GM19043 (cell line): Measurements from ENCODE around the gene TANGO6.

Source experiments
- ATAC-seq: cut with Tn5 transposase; IDR thresholded peaks from one replicate; pipeline ENCODE4 v1.9.1; 2021; ENCODE audit warnings: low read depth; ENCODE audit not compliant: unreplicated experiment

The TANGO6 gene

DNA sequence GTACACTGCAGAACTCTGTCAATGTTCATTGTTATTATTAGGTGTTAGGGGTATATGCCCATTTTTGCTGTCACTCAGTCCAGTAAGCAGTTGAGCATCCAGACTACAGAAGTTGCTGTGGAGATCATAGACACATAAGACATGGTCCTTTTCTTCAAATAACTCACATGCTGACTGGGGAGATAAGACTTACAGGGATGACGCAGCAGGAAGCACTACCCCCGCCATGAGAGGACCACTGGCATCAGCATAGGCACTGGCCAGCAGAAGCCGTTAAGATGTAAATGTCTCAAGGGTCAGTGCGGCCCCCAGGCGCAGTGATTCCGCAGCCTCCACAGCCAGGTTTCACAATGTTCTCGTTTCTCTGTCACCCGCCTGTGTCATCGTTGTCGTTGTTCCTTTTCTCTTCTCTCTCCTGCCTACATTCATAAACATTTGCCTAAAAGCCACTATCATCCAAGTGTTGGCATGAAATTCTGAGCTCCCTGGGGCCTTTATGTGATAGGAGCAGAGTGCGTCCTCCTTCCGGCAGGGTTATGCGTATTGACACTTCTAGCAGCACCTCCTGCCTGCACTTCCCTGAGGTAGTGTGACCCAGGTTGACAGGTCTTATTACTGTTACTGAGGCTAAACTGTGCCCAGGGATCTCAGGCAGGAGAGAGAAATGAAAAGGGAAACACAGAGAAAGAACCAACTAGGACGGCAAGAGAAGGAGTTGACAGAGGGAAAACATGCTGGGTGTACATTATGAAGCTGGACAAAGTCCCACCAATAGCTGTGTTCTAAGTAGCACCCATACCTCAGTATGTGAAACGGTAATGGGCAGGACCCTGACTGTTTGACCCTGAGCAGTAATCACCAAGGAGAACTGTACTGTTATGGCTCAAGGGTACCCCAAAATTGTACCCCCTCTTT, 17.9 kb downstream of the TANGO6 start:
- ATAC-seq, result no peak

DNA sequence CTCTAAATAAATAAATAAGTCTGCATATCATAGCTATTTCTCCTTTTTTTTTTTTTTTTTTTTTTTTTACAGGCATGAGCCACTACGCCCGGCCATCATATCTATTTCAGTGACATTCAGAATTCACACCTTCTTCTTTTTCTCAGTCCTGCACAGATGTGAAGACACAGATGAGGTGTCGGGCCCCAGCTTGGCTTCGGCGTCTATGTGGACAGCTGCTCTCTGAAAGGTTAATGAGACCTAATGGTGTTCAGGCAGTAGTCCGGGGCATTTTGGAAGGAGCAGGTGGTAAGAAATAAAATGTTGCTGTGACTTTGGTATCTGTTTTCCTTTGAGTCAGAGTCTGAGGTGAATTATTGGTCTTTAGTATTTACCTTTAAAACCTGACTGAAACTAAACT, 23.6 kb downstream of the TANGO6 start:
- ATAC-seq, result no peak

DNA sequence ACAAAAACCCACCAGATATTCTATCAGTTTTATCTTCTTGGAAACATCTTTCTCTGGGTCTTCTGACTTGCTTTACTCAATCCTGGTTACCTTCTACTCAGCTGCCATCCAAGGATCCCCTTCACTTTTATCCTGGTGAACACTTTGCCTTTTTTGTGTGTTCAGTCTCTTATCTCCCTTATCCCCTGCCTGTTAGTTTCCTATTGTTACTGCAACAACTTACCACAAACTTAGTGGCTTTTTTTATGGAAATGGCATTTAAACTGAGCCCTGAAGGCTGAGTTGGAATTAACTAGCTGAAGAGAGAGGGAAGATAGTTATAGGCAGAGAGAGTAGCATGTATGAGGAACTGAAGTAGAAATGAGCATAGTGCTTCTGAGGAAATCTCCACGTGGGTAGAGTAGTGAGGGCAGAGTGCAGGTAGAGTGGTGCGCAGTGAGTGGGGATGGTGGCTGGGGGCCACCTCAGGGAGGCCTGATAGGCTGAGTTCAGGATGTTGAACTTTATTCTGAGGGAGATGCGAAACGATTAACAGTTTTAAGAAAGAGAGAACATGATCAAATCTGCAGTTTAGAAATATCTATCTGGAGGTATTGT, 26.3 kb downstream of the TANGO6 start:
- ATAC-seq, result no peak

GRCh38 chr16:68873635-68874471, 30.5 kb downstream of the TANGO6 start:
- no peak for ATAC-seq

- no peak for ATAC-seq
These were observed 32.5 kb downstream of the TANGO6 start for GRCh38 chr16:68875871-68876270.

DNA sequence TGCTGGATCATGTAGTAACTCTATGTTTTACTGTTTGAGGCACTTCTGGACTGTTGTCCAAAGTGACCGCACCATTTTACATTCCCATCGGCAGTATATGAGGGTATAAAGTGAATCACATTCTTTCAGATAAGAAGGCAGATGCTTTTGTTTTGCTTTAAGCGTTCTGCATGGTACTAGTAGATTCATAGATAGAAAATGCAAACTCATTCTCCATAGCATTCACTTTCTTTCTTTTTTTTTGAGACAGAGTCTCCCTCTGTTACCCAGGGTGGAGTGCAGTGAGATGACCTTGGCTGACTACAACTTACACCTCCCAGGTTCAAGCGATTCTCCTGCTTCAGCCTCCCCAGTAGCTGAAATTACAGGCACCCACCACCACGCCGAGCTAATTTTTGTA, 40.4 kb downstream of the TANGO6 start:
- no peak for ATAC-seq

DNA sequence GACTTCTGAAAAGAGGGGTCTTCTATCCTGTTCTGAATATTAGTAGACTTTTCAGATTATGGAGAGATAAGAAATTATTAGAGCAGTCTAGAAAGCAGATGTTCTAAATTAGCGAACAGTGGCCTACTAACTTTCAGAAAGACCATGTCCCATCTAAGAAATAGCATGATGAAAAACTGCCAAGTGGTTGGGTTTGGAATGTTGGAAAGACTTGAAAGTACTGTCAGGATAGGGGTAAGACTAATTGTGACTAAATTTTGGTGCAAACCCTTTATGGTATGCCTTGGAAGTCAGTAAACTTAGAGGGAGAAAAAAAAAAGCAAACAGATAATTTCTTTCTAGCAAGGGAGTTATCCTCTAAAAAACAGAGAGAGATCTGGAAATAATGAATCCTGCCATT, 41.1 kb downstream of the TANGO6 start:
- ATAC-seq, result no peak

DNA sequence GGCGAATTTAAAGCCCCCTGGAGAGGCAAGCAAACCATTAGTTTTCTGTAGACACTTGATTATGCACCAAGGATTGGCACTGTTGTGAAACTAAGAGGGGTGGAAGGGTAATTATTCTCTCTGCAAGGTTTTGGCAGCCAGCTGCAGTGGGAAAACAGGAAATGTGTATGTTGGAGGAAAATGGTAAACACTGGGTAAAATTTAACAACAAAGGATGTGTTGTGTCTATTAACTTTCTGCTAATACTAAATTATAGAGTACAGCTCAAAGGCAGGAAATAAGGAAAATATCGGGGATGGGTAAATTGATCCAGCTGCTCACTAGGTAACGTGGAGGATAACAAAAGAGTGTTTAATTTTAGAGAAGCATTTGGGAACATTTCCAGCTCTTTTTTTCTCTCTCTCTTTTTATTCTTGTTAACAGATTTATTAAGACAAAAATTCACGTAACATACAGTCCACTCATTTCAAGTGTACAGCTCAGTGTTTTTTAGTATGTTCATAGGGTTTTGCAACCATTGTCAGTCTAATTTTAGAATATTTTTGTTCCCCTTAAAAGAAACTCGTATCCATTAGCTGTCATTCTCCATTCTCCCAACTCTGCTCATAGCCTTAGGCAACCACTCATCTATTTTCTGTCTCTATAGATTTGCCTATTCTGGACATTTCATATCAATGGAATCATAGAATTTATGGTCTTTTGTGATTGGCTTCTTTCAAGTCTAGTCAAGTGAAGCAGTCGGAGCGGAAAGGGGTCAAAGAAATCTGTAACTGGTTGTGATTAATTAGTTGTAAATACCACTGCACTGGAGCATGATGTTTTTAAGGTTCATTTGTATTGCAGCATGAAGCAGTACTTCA, 41.8 kb downstream of the TANGO6 start:
- no peak for ATAC-seq

DNA sequence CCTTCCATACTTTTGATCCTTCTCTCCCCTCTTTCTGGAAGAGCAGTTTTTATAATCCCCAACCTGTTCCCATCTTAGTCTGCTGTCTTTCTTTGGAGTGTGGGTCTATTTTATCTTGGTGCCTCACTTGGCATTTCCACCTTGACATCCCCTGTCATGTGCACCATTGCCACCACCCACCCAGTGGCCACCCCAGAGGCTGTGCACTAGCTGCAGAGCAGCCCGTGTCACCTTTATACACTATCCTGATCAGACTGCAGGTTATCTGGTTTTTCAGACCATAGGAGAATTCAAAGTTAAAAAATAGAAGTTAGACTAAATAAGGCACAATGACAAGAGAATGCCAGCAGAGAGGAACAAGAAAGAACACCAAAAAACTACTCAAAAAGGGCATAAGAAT, 43.8 kb downstream of the TANGO6 start:
- ATAC-seq, result no peak

DNA sequence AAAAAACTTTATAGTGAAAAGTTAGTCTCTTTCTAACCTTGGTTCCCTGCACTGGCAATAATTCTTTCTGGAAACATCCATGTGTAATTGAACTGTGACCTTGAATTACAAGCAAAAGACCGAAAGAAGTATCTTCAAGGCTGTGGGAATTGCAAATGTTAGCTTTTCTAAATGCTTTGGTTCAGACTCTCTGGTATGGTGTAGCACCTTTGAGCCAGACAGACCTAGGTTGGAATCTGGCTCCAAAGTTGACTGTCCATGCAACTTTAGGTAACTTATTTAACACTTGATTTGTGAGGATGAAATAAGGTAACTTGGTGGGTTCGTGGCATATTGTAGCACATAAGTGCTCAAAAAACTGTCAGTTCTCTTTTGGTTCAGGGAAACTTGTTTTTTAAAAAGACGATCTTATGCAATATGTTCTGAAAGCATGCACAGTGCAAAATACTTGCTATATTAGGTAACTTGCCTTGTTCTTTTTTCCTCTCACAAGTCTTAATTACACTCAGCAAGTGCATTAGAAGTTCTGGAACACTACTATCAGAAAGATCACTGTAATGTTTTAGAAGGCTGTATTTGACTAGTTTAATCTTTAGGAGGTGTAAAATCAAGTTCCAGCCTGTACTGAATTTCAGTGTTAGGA, 46.3 kb downstream of the TANGO6 start:
- ATAC-seq, result no peak

GRCh38 chr16:68892214-68892613, 48.9 kb downstream of the TANGO6 start:
- ATAC-seq, result no peak

DNA sequence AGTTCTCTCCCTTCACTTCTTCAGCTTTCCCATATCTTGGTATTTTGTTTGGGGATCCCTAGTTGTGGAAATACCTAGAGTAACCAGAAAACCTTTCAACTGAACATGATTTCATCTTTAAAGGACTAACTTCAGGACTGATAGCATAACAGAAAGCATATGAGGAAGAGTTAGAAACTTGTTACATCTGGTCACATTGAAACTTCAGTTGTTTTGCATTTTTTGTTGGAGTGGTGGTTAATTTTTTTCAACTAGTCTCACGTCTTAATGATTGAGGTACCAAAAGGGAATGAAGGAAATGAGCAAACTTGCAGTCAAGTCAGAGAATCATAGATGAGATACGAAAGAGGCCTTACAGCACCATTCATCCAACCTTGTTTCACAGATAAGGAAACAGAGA, 49.6 kb downstream of the TANGO6 start:
- no peak for ATAC-seq

GRCh38 chr16:68893710-68894705, 50.7 kb downstream of the TANGO6 start:
- ATAC-seq, result no peak

DNA sequence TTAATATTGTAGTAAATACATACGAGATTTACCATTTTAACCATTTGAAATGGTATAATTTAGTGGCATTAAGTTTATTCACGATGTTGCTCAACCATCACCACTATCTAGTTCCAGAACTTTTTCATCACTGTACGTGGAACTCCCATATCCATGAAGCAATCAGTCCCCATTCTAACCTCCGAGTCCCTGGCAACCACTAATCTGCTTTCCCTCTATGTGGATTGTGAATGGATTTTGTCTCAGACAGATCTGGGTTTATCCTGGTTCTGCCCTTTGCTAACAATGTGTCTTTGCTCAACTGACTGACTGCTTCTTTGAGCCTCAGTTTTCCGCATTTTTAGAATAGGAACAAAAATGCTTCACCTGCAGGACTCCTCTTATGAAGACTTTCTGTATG, 51.4 kb downstream of the TANGO6 start:
- no peak for ATAC-seq

DNA sequence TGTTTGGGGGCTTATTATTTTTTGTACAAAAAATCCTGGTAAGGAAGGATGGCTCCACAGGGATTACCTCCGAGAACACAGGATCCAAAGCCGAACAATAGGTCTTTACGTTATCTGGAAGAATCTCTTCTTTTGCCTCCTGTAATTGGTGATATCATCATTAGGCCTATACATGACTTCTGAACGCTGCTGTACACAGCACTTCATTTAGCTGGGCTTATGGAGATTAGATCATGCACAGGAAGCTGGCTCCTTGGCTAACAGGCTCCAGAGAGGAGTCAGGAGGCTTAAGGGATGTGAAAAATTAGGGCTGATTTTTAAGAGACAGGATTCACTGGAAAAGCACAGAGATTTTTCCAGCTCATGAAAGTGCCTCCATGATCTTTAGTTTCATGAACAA, 54.7 kb downstream of the TANGO6 start:
- ATAC-seq, result no peak

DNA sequence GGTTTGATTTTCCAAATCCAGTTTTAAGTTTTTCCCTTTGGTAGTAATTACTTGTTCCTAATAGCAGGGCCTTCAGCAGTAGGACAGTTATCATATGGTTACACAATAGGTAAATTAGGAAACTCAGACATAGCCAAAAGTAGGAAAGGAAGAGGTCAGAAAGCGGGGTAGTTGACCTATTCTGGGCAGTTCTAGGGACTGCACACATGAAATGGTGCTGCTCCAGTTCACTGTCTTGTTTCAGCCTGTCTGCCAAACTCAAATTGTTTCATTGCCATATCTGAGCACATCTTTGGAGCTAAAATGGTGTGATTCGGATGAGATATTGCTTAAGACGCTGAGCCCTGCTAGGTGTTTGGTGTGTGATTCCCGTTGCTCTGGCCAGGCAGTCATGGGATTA, 56.7 kb downstream of the TANGO6 start:
- no peak for ATAC-seq

DNA sequence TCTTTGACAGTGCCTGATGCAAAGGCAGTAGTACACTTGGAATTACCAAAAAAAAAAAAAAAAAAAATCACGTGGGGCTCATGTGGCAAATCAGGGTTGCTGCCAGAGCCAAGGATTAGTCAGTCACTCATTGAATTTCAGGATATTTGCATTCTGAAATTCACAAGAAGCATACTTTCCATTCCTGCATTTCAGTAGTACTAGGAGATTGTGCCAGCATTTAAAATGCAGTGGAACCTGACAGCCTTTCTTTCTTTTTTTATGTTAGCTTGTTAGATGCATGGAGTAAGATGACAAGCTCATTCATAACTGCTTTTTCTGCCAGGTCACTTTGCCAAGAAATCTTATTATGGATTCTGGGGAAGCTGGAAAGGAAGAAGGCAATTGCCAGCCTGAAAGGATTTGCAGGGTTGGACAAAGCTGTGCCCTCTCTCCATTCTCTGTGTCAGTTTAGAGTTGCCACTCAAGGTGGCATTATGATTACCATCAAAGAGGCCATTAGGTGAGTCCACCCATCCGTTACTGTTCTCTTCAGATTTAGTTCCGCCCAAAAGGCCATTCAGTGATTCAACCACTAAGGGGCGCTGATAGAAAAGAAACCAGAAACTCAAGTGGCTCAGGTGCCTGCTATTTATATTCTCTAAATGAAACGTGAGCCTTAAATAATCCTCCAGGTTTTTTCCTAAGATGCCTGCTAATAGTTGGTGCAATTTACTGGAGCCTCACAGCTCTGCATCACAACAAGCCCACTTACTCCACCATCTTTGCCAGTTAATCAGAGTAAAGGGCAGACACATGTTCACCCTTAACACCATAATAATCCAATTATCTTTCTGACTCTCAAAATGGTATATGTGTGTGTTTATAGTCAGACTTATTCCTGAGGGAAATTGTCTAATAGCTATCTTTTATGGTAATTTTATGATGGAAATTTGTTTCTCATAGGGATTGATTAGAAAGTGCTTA, 59.0 kb downstream of the TANGO6 start:
- no peak for ATAC-seq

GRCh38 chr16:68902969-68903345, 59.6 kb downstream of the TANGO6 start:
- no peak for ATAC-seq
